GM12892 (cell line): Measurements from ENCODE around the gene TOM1.

Source experiments
- POLR2A ChIP-seq: IDR thresholded peaks from 2 replicates; pipeline ENCODE4 v1.6.1; 2011; ENCODE audit warnings: low read depth, low read length, control low read depth
- POLR2AphosphoS5 ChIP-seq: IDR thresholded peaks from 2 replicates; pipeline ENCODE4 v1.6.1; 2011; ENCODE audit warnings: low read depth, low read length, control low read depth

DNA sequence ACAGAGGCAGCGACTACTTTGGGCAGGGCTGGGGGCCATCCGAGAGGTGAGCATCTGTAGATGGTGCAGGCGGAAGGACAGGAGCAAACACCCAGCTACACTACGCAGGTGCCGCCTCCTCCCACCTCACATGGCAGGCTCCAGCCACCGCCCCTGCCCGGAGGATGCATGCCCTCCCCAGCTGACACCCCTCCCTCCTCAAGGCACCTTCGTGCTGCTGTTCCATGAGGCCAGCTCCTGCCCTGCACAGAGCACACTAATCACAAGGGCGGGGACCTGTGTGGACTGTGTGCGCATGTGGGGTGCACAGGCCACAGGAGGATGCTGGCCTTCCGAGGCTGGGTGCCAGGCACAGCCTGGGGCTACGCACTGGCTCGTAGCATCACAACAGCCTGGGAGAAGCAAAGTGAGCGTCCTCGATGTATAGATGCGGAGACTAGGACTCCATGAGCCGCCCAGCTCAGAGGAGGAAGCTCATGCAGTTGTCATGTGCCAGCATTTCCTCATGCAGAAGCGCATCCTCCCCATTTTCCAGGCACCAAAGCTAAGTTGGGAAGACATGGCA, 48.4 kb downstream of the TOM1 start:
- no peak for TF ChIP-seq POLR2A
- TF ChIP-seq POLR2AphosphoS5, result no peak; the same call in 1 of the 2 replicates
